ENCODE data around the gene OPRD1.

DNA sequence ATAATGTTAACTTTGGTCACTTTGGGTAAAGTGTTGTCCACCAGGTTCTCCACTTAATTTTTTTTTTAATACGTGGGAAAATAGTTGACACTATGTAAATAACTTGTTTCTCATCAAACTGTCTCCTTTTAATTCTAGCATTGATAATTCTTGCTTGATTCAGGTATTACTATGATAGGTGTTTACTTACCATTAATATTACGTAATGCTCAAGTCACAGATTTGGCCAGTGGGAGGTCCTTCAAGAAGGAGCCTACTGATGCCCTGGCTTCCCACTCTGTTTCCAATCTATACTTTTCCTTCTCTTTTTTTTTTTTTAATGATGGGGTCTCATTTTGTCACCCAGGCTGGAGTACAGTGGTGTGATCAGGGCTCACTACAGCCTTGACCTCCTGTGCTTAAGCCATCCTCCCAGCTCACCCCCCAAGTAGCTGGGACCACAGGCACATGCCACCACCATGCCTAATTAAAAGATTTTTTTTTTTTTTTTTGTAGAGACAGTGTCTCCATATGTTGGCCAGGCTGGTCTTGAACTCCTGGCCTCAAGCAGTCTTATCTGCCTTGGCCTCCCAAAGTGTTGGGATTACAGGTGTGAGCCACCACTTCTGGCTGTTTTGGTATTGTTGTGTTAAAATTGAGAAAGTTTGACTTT, 45.3 kb upstream of the OPRD1 start:
- TF ChIP-seq, protein P1, sequence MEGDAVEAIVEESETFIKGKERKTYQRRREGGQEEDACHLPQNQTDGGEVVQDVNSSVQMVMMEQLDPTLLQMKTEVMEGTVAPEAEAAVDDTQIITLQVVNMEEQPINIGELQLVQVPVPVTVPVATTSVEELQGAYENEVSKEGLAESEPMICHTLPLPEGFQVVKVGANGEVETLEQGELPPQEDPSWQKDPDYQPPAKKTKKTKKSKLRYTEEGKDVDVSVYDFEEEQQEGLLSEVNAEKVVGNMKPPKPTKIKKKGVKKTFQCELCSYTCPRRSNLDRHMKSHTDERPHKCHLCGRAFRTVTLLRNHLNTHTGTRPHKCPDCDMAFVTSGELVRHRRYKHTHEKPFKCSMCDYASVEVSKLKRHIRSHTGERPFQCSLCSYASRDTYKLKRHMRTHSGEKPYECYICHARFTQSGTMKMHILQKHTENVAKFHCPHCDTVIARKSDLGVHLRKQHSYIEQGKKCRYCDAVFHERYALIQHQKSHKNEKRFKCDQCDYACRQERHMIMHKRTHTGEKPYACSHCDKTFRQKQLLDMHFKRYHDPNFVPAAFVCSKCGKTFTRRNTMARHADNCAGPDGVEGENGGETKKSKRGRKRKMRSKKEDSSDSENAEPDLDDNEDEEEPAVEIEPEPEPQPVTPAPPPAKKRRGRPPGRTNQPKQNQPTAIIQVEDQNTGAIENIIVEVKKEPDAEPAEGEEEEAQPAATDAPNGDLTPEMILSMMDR (conservative IDR thresholded peaks at IDR 0.05; ENCODE audit: low read depth, low read length): no peak
- TF ChIP-seq EZH2 (IDR thresholded peaks at IDR 0.05; ENCODE audit: borderline replicate concordance, low read depth, low read length, poor library complexity, severe bottlenecking): no peak

Data from A673 (cell line).